Ishikawa (cell line): ENCODE results near the gene BID.

Experiments
- CREB1 ChIP-seq: IDR thresholded peaks from 2 replicates; pipeline ENCODE4 v1.6.1; 2012; ENCODE audit warnings: low read depth
- EGR1 ChIP-seq: IDR thresholded peaks from 2 replicates; pipeline ENCODE4 v1.6.1; 2012
- EP300 ChIP-seq: IDR thresholded peaks from 2 replicates; pipeline ENCODE4 v1.6.1; 2012; ENCODE audit warnings: borderline replicate concordance
- FOXM1 ChIP-seq: IDR thresholded peaks from 2 replicates; pipeline ENCODE4 v1.6.1; 2012; ENCODE audit warnings: low read depth, borderline replicate concordance
- NFIC ChIP-seq: IDR thresholded peaks from 2 replicates; pipeline ENCODE4 v1.6.1; 2012
- RAD21 ChIP-seq: IDR thresholded peaks from 2 replicates; pipeline ENCODE4 v1.6.1; 2012; ENCODE audit warnings: low read depth
- TCF12 ChIP-seq: IDR thresholded peaks from 2 replicates; pipeline ENCODE4 v1.6.1; 2012; ENCODE audit warnings: low read depth
- TEAD4 ChIP-seq: IDR thresholded peaks from 2 replicates; pipeline ENCODE4 v1.6.1; 2012
- YY1 ChIP-seq: IDR thresholded peaks from 2 replicates; pipeline ENCODE4 v1.6.1; 2012; ENCODE audit warnings: low read depth
- ZBTB7A ChIP-seq: IDR thresholded peaks from 2 replicates; pipeline ENCODE4 v1.6.1; 2012; ENCODE audit warnings: low read depth
- TF ChIP-seq, protein P1 (sequence below): IDR thresholded peaks from 2 replicates; pipeline ENCODE4 v1.6.1; 2012
- TF ChIP-seq, protein P2 (sequence below): IDR thresholded peaks from 2 replicates; pipeline ENCODE4 v1.6.1; 2012; ENCODE audit warnings: low read depth, mild to moderate bottlenecking

DNA sequence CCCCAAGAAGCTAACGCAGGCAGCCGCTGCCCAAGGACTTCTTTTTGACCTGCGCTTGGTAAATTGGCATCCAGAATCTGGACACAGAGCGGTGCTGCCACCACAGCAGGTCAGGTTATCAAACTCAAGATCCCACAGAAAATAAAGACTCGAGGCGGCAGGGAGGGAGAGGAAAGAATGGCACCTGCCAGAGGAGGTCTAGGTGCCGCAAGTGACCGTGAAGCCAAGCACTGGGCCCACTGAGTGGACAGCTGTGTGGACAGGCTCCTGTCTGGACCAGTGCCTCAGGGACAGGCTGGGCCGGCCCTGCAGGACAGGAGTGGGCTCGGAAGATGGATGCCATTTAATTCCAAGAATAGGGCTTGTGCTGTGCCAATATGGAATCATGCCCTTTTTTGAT lies 27.4 kb downstream of the BID start:
- TF ChIP-seq, protein P1, sequence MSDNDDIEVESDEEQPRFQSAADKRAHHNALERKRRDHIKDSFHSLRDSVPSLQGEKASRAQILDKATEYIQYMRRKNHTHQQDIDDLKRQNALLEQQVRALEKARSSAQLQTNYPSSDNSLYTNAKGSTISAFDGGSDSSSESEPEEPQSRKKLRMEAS: no peak
- TF ChIP-seq, protein P2, sequence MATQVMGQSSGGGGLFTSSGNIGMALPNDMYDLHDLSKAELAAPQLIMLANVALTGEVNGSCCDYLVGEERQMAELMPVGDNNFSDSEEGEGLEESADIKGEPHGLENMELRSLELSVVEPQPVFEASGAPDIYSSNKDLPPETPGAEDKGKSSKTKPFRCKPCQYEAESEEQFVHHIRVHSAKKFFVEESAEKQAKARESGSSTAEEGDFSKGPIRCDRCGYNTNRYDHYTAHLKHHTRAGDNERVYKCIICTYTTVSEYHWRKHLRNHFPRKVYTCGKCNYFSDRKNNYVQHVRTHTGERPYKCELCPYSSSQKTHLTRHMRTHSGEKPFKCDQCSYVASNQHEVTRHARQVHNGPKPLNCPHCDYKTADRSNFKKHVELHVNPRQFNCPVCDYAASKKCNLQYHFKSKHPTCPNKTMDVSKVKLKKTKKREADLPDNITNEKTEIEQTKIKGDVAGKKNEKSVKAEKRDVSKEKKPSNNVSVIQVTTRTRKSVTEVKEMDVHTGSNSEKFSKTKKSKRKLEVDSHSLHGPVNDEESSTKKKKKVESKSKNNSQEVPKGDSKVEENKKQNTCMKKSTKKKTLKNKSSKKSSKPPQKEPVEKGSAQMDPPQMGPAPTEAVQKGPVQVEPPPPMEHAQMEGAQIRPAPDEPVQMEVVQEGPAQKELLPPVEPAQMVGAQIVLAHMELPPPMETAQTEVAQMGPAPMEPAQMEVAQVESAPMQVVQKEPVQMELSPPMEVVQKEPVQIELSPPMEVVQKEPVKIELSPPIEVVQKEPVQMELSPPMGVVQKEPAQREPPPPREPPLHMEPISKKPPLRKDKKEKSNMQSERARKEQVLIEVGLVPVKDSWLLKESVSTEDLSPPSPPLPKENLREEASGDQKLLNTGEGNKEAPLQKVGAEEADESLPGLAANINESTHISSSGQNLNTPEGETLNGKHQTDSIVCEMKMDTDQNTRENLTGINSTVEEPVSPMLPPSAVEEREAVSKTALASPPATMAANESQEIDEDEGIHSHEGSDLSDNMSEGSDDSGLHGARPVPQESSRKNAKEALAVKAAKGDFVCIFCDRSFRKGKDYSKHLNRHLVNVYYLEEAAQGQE: no peak
- TF ChIP-seq RAD21: no peak
- no peak for TF ChIP-seq TCF12
- TF ChIP-seq TEAD4: no peak
- TF ChIP-seq EP300: no peak
- no peak for TF ChIP-seq CREB1
- no peak for TF ChIP-seq NFIC
- no peak for TF ChIP-seq EGR1
- no peak for TF ChIP-seq FOXM1
- no peak for TF ChIP-seq ZBTB7A
- no peak for TF ChIP-seq YY1
